GM21786 (cell line): ENCODE results near the gene GABBR2.

ENCODE experiments used
- ATAC-seq: cut with Tn5 transposase; IDR thresholded peaks from one replicate; pipeline ENCODE4 v1.9.1; 2021; ENCODE audit not compliant: unreplicated experiment

The GABBR2 gene

GRCh38 chr9:98708933-98709911, at the start of gene GABBR2:
Gene GABBR2 (minus strand): TSS chr9:98708935. CDS start chr9:98708737, 198 bp downstream.
- ATAC-seq = no peak

DNA sequence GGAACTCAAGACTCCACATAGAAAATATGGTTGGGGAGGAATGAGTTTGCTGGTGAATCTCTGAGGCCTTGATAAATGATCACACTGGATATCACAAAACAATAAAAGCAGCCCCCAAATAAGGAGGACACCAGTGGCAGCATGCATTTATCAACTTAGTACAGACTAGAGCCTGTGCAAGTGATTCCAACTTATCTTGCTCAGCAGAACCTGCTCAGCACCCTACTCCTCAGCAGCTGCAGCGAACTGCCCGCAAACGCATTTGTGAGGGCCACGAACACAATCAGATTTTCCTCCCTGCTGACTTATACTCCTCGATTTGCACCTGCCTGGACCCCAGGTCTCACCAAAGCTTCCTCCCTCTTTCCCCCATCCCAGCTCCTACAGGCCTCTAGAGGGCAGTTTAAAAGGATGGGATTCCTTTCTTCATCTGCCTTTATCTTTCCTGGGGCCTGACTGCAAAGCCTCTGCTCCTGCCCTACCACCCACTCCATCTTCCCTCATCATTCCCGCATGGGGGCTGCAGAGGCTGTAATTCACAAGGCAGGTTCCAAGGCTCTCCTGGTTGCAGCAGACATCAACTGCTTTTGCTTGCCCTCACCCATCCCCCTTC, 46.4 kb upstream of the GABBR2 start:
- ATAC-seq = no peak

GRCh38 chr9:98751210-98751609, 42.5 kb upstream of the GABBR2 start:
- ATAC-seq = no peak

- ATAC-seq = no peak
These were observed 41.8 kb upstream of the GABBR2 start for GRCh38 chr9:98750364-98751060.

GRCh38 chr9:98747476-98747875, 38.7 kb upstream of the GABBR2 start:
- ATAC-seq = no peak

GRCh38 chr9:98745470-98745869, 36.7 kb upstream of the GABBR2 start:
- no peak for ATAC-seq

DNA sequence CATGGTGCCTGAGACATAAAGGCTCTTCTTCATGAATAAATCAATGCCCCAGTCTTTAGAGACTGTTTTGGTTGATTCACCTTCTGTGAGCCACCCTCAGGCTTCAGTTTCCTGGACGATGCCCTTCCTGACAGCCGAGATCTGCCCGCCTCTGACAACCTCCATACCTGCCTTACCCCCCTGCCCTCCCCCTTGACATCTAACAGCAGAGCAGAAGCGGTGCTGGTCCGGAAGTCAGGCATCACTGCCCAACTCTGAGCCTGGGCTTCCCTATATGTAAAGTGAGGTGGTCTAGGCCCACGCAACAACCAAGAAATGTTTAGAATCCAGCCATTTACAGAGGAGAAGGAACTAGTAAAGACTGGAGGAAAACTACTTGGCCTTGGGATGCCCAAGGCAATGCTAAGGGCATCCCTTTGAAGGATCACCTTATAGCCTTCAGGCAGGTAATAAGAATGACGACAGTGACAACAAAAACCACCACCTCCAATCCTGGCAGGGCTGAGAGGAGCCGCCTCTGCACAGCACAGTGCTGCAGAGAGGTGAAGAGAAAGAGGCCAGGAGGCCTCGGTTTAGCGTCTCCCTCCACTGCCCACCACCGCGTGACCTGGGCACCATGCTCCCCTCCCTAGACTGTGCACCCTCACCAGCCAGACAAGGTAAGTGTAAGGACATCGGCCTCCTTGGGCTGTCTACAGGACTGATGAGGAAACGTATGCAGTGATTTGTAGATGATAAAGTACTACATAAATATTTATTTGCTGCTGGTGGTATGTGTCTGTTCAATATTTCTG, 35.3 kb upstream of the GABBR2 start:
- no peak for ATAC-seq

DNA sequence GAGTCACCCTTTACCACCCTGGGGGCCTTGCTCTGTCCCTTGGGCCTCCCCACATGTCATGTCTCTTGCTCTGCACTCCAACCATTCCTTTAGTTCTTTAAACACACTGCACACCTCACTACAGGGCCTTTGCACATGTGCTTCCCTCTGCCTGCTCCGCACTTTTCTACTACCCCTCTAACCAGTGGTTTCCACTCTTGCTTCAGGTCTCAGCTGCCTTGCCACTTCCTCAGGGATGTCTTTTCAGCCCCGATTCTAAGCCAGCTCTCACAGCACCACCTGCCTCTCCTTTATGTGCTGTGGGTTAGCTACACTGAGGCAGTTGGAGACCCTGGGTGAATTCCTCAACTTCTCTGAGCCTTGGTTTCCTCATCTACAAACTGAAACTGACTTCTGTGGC, 34.6 kb upstream of the GABBR2 start:
- no peak for ATAC-seq

- no peak for ATAC-seq
These were observed 33.9 kb upstream of the GABBR2 start for GRCh38 chr9:98742325-98743280.

DNA sequence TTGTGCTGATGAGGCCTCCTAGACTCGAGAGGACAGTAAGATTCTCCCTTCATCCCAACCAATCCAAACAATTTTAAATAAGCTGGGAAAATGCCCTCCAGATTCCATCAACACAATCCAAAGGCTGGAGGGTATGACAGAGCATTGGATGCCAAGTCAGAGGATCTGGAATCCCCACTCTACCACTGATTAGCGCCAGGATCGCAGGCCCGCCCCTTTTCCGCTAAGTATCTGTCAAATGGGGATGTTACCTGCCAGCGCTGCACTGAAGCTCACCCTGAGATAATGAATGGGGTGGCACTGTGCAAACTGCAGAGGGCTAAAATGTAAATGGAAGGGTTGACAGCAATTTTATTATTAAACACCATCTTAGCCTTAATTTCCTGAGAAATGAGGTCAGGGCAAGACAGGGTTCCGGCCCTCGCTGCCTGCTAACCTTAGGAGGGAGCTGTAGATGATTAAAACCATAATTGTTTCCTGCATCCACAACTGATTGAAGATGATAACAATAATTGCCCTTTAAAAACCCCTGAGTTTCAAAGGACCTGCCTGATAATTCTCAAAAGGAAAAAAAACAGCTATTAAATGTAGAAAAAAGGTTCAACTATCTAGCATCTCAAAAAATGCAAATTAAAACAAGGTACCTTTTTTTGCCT, 31.6 kb upstream of the GABBR2 start:
- no peak for ATAC-seq

DNA sequence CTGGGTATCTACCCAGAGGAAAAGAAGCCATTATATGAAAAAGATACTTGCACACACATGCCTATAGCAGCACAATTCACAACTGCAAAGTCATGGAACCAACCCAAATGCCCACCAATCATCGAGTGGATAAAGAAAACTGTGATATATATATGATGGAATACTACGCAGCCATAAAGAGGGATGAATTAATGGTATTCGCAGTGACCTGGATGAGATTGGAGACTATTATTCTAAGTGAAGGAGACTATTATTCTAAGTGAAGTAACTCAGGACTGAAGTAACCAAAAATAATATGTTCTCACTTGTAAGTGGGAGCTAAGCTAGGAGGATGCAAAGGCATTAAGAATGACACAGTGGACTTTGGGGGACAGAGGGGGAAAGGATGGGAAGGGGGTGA, 30.0 kb upstream of the GABBR2 start:
- ATAC-seq = no peak

- no peak for ATAC-seq
These were observed 27.5 kb upstream of the GABBR2 start for GRCh38 chr9:98736226-98736625.

- ATAC-seq = no peak
These were observed 24.1 kb upstream of the GABBR2 start for GRCh38 chr9:98732801-98733200.

- ATAC-seq = no peak
These were observed 23.4 kb upstream of the GABBR2 start for GRCh38 chr9:98732091-98732490.

- no peak for ATAC-seq
These were observed 22.1 kb upstream of the GABBR2 start for GRCh38 chr9:98730871-98731270.

GRCh38 chr9:98728500-98728899, 19.8 kb upstream of the GABBR2 start:
- no peak for ATAC-seq

GRCh38 chr9:98727428-98727827, 18.7 kb upstream of the GABBR2 start:
- ATAC-seq = no peak

DNA sequence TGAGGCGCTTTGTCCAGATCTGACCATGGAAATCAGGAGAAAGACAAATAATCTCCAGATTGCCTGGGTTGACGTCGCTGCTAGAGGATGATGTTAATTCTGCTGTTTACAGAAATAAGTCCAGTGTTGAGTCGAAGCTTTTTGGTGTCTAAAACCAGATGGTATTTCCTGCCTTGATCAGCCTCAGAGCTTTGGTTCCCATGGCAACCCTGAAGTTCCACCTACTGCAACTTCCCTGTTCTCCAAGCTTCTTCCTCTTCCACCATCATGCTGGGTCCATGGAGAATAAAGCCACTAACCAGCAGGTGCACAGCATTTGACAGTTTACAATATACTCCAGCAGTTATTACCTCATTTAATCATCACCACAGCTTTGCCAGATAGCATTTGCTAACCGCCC, 18.0 kb upstream of the GABBR2 start:
- no peak for ATAC-seq

DNA sequence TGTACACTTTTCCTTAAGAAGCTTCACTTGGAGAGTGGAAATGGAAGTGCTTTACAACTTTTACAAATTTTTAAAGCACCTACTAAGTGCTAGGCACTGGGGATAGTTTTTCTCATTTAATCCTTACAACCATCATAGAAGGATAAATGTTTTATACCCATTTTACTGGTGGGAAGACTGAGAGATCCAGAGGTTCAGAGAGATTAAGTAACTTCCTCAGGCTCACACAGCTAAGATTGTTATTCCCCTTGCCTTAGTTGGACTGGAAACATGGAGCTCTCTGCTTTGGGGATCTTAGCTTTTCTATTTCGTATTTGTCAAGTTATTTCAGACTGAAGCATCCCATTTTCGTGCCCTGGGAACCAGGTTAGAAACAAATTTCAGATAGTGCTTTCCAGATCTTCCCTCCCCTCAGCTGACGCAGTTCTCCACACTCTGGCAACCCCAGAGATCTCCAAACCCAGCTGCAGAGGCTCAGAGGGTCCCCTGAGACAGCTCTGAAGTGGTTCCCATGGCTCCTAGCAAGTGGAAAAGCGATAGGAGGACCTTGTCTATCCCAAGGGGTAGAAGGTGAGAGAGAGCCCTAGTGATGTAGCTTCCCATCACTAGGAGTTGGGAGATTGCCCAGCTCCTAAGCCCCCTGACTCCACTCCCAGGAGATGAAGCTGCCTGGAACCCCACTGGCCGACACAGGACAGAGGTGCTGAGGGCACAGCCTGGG, 16.2 kb upstream of the GABBR2 start:
- no peak for ATAC-seq
